Natural killer cell (primary cell): ENCODE measurements around the gene IL22. TPM values are rescaled to one million over a fixed set of nuclear protein-coding genes. Genes with fewer than 3 reads are reported as not detected.

Experiments
- ATAC-seq, 3 donors: fragments of 150-1000 bp in 2 of 3; fragments of 200-7000 bp in 1 of 3; cut with Tn5 transposase; 1 replicate in 1 of 3; 2 replicates in 2 of 3; pipeline ENCODE4 v1.10.0; 2021; ENCODE audit warnings: mild to moderate bottlenecking in 2 of 3, moderate library complexity in 2 of 3
- DNase-seq, 2 donors: peaks; one replicate each; pipeline versions ENCODE4 v3.0.0 to v3.0.0-alpha.2; 2013 to 2021; ENCODE audit warnings: mixed read lengths in 1 of 2
- H3K27ac ChIP-seq: one replicate; pipeline ENCODE4 v1.5.1; 2013; ENCODE audit warnings: mild to moderate bottlenecking, low read length
- H3K27me3 ChIP-seq: one replicate; pipeline ENCODE4 v1.6.1; 2013; ENCODE audit warnings: low read length; ENCODE audit not compliant: control insufficient read depth, insufficient read depth
- H3K36me3 ChIP-seq: one replicate; pipeline ENCODE4 v1.6.1; 2013; ENCODE audit warnings: low read length; ENCODE audit not compliant: control insufficient read depth, insufficient read depth
- H3K4me1 ChIP-seq: one replicate; pipeline ENCODE4 v1.6.1; 2013; ENCODE audit warnings: low read length; ENCODE audit not compliant: control insufficient read depth, insufficient read depth
- H3K4me3 ChIP-seq: one replicate; pipeline ENCODE4 v1.5.1; 2013; ENCODE audit warnings: low read length
- H3K9me3 ChIP-seq: one replicate; pipeline ENCODE4 v1.6.1; 2013; ENCODE audit warnings: low read length; ENCODE audit not compliant: control insufficient read depth, insufficient read depth
- H3K27ac Mint-ChIP-seq, 2 donors: one replicate each; pipeline ENCODE4 v1.8.0; 2022; ENCODE audit warnings: mild to moderate bottlenecking in 2 of 2, mixed read lengths in 2 of 2, moderate library complexity in 1 of 2
- H3K27me3 Mint-ChIP-seq, 2 donors: one replicate each; pipeline ENCODE4 v1.8.0; 2022; ENCODE audit warnings: low read depth in 2 of 2, mixed read lengths in 2 of 2
- H3K36me3 Mint-ChIP-seq: one replicate; pipeline ENCODE4 v1.8.0; 2022; ENCODE audit warnings: mixed read lengths
- H3K4me1 Mint-ChIP-seq, 2 donors: one replicate each; pipeline ENCODE4 v1.8.0; 2022; ENCODE audit warnings: mixed read lengths in 2 of 2
- H3K4me3 Mint-ChIP-seq: one replicate; pipeline ENCODE4 v1.8.0; 2022; ENCODE audit warnings: mild to moderate bottlenecking, moderate library complexity, mixed read lengths
- H3K9me3 Mint-ChIP-seq, 2 donors: one replicate each; pipeline ENCODE4 v1.8.0; 2022; ENCODE audit warnings: mixed read lengths in 2 of 2
- WGBS: methylation state at CpG from one replicate; pipeline ENCODE4 v1.1.7; 2013; ENCODE audit warnings: missing lambda C conversion rate; ENCODE audit not compliant: insufficient coverage; 5-methylcytosine and 5-hydroxymethylcytosine counted together
- intact Hi-C: fragments of 100-400 bp; cut with micrococcal nuclease; formaldehyde crosslinking; loops from one replicate; pipeline ENCODE4 v1.14.2; 2022
- total RNA-seq, 4 donors: library from RNA; stranded (reverse); fragments of 120-200 nt in 1 of 4; gene quantifications; one replicate each; pipeline versions ENCODE4 v1.2.3 to v1.2.4, GENCODE V29; 2013 to 2022
- TF ChIP-seq, protein P1 (sequence below): fragments of 200-600 bp; IDR thresholded peaks from one replicate; pipeline ENCODE4 v1.8.0; 2022; ENCODE audit warnings: antibody characterized with exemption

The IL22 gene
- total RNA-seq, 3 donors from 2014 or later (not counting 1 experiment from before 2014, with no cell fraction given) = not detected

DNA sequence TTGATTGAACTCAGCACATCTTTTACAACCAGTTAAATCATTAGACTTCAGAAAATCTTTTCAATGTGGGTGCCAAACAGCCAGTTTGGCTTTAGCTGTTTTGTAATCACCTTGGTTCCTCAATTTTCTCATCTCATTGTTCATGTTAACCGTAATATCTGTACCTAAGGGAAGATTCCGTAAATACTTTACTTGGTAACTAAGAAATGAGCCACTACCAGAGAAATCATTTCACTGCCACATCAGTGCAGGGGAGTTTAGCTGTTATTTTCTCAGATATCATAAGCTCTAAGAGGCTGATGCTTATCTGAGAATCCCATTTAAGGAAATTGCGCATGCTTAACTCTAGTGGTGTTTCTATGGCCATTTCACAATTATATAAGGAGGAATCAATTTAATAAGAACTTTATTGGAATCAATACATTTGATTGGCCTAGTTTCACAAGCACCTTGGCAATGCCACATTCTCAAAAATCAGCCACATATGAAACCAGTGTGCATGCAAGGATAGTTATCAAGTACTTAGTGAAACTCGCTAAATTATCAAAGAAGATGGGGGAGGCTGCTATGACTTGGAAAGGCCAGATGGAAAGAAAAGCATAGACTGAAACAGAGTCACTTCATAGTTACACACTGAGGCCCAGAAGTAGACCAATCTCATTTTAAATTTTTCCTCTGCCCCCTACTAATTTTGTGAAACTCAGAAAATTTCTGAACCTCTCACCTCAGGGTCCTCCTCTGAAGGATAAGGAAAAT, 28.1 kb upstream of the IL22 start:
- DNase-seq (no peak), ATAC-seq (no peak)
- Mint-ChIP-seq H3K36me3 (no peaks in the 10 kb centered on the region), H3K27me3 (no peaks in the 10 kb centered on the region), H3K4me1 (no peaks in the 10 kb centered on the region), H3K27ac (no peak overlapping the region), H3K9me3 (no peaks in the 10 kb centered on the region), H3K4me3 (no peak overlapping the region)
- Histone ChIP-seq H3K27ac (no peak overlapping the region), H3K36me3 (no peaks in the 10 kb centered on the region), H3K27me3 (no peaks in the 10 kb centered on the region), H3K4me1 (no peaks in the 10 kb centered on the region), H3K4me3 (no peak overlapping the region), H3K9me3 (no peaks in the 10 kb centered on the region)
- WGBS = 82% methylated on average over 3 of the region's 4 CpGs
- TF ChIP-seq, protein P1, sequence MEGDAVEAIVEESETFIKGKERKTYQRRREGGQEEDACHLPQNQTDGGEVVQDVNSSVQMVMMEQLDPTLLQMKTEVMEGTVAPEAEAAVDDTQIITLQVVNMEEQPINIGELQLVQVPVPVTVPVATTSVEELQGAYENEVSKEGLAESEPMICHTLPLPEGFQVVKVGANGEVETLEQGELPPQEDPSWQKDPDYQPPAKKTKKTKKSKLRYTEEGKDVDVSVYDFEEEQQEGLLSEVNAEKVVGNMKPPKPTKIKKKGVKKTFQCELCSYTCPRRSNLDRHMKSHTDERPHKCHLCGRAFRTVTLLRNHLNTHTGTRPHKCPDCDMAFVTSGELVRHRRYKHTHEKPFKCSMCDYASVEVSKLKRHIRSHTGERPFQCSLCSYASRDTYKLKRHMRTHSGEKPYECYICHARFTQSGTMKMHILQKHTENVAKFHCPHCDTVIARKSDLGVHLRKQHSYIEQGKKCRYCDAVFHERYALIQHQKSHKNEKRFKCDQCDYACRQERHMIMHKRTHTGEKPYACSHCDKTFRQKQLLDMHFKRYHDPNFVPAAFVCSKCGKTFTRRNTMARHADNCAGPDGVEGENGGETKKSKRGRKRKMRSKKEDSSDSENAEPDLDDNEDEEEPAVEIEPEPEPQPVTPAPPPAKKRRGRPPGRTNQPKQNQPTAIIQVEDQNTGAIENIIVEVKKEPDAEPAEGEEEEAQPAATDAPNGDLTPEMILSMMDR = no peak
- intact Hi-C loops = no loop called here

DNA sequence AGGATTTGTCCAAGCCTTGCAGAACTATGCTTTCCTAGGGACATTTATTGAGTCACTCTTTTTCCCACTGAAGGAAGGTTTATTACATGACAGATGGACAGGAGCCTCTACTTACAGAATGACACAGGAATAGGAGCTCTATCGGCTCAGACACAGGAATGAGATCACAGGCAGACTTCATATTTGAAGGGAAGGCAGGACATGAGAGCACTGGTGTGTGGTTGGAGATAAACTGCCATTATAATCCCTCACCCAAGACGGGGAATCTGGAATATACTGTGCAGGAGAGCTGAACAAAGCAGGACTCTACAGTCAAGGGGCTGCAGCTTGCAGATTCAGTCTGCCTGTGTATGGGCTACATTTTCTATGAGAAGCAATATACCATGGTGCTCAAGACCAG, 26.8 kb upstream of the IL22 start:
- Mint-ChIP-seq H3K36me3 (no peaks in the 10 kb centered on the region), H3K4me3 (no peak overlapping the region), H3K27me3 (no peaks in the 10 kb centered on the region), H3K9me3 (no peaks in the 10 kb centered on the region), H3K4me1 (no peaks in the 10 kb centered on the region), H3K27ac (no peak overlapping the region)
- H3K9me3 ChIP-seq = no peaks in the 10 kb centered on the region
- intact Hi-C loops = no loop called here
- 90% methylated on average over 2 of the region's 2 CpGs for WGBS
- no peak overlapping the region for H3K4me3 ChIP-seq
- no peaks in the 10 kb centered on the region for H3K36me3 ChIP-seq
- H3K4me1 ChIP-seq = no peaks in the 10 kb centered on the region
- no peak overlapping the region for H3K27ac ChIP-seq
- DNase-seq = no peak
- TF ChIP-seq, protein P1 = no peak
- no peak for ATAC-seq
- H3K27me3 ChIP-seq = no peaks in the 10 kb centered on the region

DNA sequence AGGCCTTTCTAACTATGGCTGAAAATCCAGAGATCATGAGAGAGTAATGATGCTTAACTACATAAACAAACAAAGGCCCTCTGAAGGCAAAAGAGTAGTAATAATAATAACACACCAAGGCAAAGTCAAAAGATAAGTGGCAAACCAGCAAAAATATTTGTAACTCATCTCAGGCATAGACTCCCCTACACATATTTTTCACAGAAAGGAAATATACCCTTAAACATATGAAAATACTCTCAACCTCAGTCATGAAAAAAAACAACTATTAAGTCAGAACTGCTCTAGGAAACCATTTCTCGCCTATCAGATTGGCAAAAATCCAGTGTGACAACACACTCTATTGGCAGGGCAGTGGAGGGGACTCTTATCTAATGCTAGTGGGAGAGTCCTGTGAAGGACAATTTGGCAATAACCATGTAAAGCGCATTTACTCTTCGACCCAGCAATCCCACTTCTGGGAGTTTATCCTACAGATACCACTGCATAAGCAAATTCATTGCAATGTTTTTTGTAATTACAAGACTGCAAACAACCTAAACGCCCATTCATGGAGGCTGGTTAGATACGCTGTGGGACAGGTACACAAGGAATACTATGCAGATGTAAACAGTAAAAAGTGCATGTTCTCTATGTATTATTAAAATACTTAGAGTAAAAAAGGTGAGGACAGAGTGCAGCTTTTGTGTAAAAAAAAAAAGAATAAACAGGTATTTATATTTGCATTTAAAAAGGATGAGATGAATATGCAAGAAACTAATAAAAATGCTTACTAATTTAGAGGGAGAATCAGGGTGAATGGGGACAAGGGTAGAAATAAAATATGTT, 26.0 kb upstream of the IL22 start:
- WGBS = 90% methylated on average over 4 of the region's 5 CpGs
- no peaks in the 10 kb centered on the region for H3K36me3 Mint-ChIP-seq
- TF ChIP-seq, protein P1 = no peak
- Histone ChIP-seq H3K36me3 (no peaks in the 10 kb centered on the region), H3K4me3 (no peak overlapping the region), H3K9me3 (no peaks in the 10 kb centered on the region), H3K4me1 (no peaks in the 10 kb centered on the region), H3K27me3 (no peaks in the 10 kb centered on the region), H3K27ac (no peak overlapping the region)
- H3K4me3 Mint-ChIP-seq = no peak overlapping the region
- intact Hi-C loops = no loop called here
- H3K9me3 Mint-ChIP-seq = no peaks in the 10 kb centered on the region
- no peak for DNase-seq
- no peaks in the 10 kb centered on the region for H3K27me3 Mint-ChIP-seq
- H3K27ac Mint-ChIP-seq = no peak overlapping the region
- no peak for ATAC-seq
- H3K4me1 Mint-ChIP-seq = no peaks in the 10 kb centered on the region
